NCI-H82 (cell line): ENCODE results near the gene TMEM63C.
A peak's percentile ranks its signal among the peaks of the same experiment; 100 is the strongest.
"Not testable (repeated sequence)": the region's sequence is repeated elsewhere in the genome, so short reads cannot be mapped to it uniquely, and the experiment has no call there.

Experiments used
- DNase-seq: peaks from one replicate; lab custom pipeline; 2025; lab: John Stamatoyannopoulos, UW

The TMEM63C gene

DNA sequence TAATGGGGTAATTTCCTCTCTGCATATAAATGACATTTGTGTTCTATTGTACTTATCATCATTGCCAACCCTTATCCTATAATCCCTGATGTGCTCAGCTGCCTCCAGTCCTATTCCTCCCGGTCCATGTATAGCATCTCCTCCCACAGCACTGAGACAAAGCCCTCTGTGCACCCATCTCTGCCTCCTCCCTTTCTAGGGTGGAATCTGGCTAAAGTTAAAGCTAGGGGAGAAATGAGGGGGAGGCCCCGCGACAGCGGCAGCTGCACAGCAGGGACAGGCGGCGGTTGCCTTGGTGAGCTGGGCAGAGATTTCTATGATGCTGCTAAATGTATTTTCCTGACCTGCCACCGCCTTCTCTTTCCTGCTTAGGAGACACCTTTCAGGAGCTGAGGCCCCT lies 27.2 kb upstream of the TMEM63C start:
- DNase-seq = no peak

DNA sequence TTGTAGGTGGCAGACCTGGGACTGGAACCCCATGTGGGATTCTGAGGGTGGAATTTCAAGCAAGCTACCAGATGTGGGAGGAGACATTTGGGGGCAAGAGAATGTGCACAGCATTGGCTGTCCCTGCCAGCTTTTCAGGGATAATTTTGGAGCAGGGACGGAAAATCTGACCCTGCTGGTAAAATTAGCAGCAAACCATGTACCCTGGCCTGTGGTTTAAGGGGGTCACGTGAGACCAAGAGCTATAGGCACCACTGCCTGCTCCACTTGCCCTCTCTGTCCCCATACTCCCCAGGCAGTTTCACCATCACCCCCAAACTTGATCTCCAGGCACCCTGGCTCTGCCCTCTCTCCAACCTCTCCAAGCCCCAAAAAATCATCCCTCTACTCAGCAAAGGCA lies 26.5 kb upstream of the TMEM63C start:
- no peak for DNase-seq

DNA sequence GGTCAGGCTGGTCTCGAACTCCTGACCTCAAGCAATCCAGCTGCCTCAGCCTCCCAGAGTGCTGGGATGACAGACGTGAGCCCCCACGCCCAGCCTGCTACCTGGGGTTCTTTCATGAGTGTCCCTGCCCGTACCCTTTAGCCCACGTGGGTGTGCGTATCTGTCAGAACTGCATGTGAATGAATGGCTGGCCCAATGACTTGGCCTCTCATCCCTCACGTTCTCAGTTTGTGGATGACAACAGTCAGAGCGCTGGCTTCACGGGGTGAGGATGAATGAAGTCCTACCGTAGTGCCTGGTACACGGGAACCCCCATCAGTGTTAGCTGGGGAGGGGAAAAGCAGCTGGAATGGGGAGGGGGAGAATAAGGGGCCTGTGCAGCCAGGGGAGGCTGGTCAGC lies 23.9 kb upstream of the TMEM63C start:
- DNase-seq = no peak

DNA sequence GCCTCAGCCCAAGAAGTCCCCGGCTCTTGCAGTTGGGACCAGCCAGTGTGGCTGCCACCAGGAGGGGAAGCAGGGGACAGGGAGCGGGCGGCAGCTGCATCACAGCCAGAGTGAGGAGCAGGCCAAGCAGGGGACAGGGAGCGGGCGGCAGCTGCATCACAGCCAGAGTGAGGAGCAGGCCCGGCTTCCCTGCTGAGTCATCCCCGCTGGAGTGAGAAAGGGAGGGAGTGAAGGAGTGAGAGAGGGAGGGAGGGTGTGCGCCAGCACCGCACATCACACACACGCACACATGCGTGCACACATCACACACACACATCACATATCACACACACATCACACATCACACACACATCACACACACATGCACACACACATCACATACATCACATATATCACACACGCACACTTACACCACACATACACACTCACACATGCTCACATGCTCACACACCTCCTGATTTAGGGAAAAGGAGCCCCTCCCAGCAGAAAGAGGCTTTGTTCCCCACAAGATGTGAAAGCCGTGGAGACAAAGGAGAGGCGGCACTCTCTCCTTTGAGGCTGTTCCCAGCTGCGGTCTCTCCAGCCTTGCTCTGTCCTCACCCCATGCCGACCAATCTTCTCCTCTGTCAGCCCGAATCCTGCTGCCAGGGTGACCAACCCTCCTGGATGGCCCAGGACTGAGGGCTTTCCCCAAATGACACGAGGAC lies 23.3 kb upstream of the TMEM63C start:
- peak; percentile 52 for DNase-seq

DNA sequence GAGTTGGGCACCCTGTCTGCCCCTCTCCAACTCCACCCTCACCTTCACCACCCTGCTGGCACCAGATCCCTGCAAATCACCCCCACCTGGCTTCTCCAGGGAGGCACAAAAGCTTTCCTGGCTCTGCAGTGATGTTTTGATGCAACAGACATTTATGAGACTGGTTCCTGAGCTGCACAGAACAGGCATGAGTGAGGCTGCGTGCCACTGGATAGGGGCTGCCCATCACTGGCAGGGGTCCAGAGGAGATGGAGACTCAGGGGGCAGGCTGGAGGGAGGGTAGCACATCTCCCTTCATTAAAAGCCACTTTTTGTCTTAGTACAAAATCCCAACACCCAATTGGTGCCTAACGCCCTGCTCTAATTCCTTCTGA lies 22.7 kb upstream of the TMEM63C start:
- no peak for DNase-seq

DNA sequence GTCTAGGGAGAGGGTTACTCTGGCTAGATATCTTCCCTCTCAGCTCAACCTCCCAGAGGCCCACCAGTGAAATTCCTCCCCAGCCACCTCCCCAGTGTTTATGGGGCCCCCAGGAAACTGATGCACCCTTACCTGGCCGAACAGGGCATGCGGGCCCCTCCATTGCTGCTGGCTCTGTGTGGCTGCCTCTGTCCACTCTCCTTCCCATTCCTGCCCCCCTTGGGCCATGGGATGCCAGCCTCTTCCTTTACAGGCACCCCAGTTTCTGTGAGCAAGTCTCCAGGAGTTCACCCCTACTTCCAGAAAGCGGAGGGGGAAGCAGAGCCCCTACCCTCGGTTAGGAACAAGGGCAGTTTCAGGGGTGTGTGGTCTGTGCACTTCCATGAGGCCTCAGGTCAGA lies 20.6 kb upstream of the TMEM63C start:
- no peak for DNase-seq

DNA sequence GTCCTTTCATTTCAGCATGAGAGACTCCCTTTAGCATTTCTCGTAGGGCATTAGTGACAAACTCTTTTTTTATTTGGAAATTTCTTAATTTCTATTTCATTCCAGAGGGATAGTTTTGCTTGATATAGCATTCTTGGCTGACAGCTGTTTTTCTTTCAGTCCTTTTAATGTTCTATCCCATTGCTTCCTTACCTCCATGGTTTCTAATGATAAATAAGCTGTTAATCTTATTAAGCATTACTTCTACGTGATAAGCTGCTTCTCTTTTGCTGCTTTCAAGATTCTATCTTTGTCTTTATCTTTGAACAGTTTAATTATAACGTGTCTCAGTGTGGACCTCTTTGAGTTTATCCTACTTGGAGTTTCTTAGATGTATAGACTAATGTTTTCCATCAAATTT lies 11.6 kb upstream of the TMEM63C start:
- DNase-seq = no peak

DNA sequence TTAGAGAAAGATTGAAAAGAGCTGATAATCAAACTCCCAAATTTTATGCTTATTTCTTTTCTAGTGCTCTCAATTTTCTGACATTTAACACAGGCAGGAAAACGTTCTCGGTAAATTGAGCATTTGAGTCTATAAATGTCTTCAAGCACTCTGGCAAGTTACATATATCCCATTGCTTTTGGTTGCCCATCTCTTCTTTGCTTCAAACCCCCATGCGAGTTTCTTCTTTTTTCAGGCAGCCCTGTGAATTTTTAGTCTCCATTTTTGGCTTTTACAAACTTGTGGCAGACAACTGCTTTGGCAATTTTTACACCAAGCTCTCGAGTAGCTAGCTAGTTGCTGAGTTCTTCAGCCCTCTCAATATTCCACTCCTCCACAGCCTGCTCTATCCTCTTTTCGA lies 8.7 kb upstream of the TMEM63C start:
- DNase-seq = no peak

DNA sequence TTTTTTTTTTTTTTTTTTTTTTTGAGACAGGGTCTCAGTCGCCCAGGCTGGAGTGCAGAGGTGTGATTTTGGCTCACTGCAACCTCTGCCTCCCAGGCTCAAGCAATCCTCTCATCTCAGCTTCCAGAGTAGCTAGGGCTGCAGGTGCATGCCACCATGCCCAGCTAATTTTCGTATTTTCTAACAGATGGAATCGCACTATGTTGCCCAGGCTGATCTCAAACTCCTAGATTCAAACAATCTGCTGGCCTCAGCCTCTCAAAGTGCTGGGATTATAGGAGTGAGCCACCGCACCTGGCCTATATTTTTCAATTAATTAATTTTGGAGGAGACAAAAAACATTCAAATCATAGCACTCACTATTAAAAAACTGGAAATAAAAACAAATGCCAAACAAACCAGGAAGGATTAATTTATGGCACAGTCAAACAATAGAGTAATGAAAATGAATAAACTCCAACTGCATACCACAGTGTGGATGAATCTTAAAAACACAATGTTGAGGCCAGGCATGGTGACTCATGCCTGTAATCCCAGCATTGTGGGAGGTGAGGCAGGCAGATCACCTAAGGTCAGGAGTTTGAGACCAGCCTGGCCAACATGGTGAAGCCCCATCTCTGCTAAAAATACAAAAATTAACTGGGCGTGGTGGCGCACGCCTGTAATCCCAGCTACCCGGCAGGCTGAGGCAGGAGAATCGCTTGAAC lies 7.5 kb upstream of the TMEM63C start:
- not testable (repeated sequence) for DNase-seq

DNA sequence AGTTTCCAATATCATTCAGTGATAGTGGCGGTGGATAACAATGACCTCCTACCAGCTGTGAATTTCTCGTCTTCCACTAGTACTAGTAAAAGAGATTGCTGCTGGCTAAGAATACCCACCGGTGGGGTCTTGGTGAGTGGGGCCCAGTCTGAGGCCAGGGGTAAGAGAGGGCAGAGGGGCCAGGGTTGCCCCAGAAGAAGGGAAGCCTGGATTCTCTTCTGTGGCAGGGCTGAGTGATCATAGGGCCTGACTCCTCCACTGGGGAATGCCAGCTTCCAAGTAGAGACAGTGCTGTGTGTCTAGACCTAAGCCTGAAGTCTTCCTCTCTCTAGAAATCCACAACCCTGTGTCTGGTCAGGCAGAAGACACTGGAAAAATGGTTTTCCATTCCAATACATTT lies 5.8 kb upstream of the TMEM63C start:
- no peak for DNase-seq

DNA sequence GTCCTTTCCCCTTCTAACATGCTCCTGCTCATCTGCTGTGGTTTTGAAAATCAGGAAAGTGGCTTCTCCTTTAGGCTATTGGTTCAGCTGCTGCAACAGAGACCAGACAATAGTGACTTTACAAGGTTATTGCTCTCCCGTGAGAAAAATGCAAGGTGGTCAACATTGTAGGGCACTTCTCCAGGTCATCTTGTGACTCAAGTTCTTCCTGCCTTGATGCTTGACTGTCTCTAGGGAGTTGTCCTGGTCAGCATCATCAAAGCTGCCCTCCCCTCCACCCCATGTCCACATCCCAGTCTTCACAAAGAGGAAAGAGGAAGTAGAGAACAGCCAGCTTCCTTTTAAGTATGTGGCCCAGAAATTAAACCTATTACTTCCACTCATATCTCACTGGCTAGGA lies 3.9 kb upstream of the TMEM63C start:
- no peak for DNase-seq

DNA sequence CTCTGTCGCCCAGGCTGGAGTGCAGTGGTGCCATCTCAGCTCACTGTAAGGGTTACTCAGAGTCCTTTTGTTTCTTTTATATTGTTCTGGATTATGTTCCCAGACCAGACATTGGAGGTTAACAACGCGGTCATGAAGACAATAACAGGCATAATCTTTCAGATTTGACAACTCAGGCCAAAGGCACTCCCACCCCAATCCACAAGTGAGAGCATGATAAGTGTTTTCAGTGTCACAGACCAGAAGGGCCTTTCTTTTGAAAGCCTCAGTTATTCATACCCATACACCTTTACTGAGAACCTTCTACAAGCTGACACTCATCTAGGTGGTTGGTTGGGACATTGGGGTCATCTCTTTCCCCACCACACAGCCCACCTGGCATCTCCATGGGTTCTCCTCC lies 2.9 kb upstream of the TMEM63C start:
- no peak for DNase-seq

DNA sequence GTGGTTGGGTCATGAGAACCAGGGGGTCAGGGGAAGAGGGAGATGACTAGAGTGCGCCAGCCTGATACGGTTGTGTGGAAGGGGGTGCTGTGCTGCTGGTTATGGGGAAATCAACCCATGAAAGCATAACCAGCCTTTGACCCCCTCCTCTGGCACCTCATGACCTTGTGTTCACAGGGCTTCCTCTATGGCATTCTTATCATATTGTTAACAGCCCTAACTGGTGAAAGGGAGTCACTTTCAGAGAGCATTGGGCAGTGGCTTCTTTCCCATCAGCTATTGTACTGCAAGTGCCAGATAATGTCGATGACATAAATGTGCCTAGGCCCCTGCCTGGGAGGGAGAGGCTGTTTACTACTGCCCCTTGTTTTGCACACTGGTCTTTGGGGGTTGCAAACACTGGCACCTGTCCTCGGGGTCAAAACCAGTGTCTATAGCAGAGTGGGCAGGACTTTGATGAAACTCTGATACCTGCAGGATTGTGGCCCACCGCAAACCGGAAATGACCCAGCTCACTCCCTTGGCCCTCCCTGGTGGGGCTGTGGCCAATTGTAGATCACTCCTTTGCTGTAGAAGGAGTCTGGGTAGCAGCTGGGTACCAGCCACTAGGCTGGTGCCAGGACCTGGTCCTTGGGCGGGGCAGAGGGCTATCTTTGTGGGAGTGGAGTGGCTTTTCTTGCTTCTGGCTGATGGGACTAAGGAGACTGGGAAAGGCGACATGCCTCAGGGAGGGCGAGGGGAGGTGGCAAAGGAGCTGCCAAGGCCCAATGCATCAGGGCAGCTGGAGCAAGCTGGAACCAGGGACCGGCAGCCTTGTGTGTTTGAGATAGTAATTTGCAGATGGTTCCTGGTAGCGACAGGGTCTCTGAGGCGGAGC lies 634 bp upstream of the TMEM63C start:
- no peak for DNase-seq

DNA sequence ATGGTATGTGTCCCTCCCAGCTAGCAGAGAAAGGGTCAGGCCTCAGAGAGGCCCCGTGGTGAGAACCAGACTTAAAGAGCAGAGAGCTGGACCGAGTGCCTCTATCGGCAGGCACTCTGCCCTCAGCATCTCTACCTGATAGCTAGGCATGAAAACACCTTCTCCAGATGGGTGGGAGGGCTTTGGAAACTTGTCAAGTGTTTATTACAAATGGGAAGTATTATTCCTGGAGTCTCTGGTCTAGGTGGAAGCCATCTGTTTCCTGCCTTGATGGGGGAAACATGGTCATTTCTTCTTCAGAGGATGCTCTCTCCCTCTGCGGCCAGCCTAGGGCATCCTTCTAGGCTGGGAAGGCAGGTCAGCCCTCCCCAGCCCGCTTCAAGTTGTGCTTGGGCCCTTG lies 2.3 kb downstream of the TMEM63C start:
- DNase-seq = peak; percentile 30

DNA sequence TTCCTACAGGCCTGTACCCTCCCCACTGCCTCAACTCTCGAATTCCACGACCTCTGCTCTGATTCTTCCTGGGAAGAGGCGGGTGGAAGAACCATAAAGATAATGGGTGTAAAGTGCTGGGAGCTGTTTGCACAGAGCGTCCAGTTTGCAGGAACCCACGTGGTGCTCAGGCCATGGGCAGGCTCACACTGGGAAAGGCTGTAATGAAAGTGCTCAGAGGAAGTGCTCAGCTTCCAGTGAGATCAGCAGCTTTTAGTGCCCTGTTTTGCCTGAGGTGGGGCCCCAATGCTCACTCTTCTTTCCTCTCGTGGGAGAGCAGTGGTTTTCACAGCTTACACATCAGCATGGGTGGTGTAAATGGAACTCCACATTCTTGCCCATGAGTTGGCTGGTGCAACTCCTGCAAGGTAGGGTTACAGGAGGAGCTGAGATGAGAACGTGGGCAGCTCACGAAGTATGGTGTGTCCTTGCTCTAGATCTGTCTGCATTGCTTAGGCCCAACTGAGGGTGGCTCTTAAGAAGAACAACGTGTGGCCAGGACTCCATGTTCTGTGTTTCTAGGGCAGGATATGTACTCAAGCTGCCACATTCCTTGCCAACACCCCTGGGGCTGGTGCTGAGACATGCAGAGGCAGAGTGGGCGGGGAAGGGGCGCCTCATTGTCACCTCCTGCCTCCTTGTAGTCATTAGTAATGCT lies 2.9 kb downstream of the TMEM63C start:
- no peak for DNase-seq

DNA sequence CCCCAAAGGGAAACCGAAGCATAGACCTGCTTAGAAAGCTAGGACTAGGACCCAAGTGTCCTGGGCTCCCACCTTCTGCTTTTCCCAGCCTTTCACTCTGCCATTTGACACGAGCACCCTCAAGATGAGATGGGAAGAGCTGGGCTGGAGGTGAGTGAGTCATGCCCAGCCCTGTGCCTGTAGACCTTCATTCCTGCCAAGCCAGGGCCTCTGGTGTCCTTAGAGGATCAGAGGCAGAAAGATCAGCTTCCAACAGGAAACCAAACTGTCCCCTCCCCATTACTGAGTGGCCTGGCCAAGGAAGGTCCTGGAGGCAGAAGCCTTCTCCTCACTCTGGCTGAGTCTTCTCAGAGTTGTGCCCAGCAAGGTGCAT lies 3.5 kb downstream of the TMEM63C start:
- DNase-seq = no peak

DNA sequence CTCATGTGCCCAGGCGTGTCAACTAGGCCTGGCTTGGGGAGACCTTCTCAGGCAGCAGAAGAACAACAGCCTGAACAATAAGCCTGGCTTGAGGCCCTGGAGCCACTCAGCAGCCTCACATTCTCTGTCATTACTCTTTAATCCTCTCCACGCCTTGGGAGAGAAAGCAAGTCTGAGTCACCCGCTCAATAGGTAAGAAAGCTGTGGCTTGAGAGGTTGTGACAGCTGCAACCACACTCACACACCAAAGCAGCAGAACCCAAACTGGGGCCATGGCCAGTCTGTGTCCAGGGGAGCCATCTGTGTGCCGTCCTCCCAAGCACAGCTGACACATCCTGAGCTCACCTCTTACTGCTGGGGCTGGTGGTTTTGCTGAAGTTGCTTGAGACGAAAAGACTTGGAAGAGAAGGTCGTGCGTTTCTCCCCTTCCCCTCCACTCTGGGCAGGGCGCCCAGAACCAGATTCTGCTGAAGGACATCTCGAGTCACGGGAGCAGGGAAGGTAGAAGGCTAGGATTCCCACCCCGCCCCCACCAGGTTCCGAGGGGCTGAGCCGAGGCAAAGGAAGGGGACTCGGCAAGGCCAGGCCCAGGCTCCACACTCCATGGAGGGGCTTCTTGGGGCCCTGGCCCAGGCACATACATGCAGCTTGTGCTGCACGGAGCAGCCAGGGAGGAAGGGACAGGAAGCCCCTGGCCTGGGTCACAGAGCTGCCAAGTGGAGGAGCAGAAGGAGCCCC lies 5.5 kb downstream of the TMEM63C start:
- DNase-seq = peak; percentile 82

DNA sequence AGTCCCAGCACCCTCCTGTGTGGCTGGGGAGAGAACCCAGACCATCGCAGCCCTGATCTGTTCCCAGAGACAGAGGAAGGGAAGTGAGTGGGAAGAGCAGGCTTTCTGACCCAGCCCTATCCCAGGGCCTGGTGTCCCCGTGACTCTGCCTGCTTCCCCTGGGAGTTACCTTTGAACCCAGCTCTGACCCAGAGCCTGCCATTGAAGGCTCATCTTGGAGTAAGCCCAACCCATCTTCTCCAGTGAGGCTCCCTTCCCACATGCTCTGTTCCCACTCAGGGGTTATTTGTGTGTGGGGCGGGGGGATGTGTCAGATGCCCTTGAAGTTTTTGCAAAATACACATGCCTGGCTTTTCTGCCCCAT lies 6.0 kb downstream of the TMEM63C start:
- no peak for DNase-seq

DNA sequence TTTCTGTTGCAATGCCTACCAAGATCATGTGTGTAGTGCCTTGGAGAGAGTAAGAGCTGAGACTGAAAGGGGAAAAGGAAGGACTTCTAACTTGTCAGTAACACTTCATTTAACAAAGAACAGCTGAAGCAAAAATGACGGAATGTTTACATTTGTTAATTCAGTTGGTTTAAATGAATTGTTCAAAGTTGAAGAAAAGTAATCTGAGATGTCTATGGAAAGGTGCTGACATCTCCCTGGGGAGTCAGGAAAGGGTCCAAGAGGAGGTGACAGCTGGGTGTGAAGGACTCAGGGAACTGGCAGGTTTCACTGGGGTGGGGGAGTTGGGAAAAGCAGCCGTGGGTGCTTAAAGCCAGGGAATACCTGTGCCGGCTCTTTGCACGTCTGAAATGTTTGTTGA lies 7.9 kb downstream of the TMEM63C start:
- no peak for DNase-seq

DNA sequence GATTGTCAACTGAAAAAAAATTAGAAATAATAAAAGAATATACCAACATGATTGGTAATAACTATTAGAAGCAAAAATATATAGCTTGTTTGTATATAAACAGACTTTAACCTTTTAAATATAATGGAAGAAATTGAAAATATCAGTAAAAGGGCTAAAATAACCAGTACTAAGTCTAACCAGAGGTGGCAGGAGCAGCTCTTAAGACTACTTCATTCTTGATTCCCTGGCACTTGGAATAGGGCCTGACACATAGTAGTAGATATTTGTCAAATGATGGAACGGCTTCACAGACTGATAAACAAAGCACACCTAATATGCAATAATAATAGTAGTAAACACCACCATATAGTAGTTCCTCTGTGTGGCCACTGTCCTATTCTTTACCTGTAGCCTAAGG lies 9.4 kb downstream of the TMEM63C start:
- no peak for DNase-seq

DNA sequence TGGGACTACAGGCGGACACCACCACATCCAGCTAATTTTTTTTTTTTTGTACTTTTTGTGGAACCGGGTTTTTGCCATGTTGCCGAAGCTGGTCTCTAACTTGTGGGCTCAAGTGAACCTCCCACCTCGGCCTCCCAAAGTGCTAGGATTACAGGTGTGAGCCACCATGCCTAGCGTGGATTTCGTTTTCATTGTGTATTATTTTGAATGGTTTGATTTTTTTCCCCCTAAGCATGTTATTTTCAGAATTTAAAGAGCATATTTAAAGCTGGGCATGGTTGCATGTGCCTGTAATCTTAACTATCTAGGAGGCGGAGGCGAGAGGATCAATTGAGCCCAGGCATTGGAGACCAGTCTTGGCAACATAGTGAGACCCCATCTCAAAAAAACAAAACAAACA lies 13.1 kb downstream of the TMEM63C start:
- no peak for DNase-seq

DNA sequence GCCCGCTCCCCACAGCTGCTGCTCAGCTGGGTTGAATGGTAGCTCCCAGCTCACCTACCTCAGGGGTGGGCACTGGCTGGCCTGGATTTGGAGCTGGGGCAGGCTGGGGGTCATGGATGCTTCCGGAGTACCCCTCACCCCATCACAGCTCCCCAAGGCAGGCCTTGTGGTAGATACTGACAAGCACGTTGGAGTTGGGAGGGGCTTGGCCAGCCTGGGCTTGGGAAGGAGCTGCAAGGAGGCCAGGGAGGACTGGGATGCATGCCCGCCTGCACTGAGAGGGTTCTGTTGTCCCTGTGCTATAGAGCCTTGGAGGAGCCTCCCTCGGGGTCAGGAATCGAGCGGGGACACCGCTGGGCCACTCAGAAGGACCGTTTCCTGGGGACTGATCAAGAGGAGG lies 14.2 kb downstream of the TMEM63C start:
- DNase-seq = no peak
